ENCODE measurements around the gene BTBD18.
A peak's percentile ranks its signal among the peaks of the same experiment; 100 is the strongest.

Gene BTBD18

GRCh38 chr11:57785072-57785471, 33.5 kb upstream of the BTBD18 start:
- in situ Hi-C loops (cut with MboI; ENCODE audit: low pct_unique_long_range_greater_than_20kb, low sequenced_read_pairs, unreplicated experiment), result no loop called here
- DNase-seq (ENCODE audit: low spot score), result peak; percentile 32
- TF ChIP-seq CTCF (IDR thresholded peaks at IDR 0.05; ENCODE audit: extremely low read depth, insufficient read depth, missing control alignments), result no peak

- no peak for TF ChIP-seq CTCF (IDR thresholded peaks at IDR 0.05; ENCODE audit: extremely low read depth, insufficient read depth, missing control alignments)
- DNase-seq (ENCODE audit: low spot score), result no peak
- in situ Hi-C loops (cut with MboI; ENCODE audit: low pct_unique_long_range_greater_than_20kb, low sequenced_read_pairs, unreplicated experiment), result no loop called here
Measured at GRCh38 chr11:57781529-57781943, 29.9 kb upstream of the BTBD18 start.

- DNase-seq (ENCODE audit: low spot score), result no peak
- in situ Hi-C loops (cut with MboI; ENCODE audit: low pct_unique_long_range_greater_than_20kb, low sequenced_read_pairs, unreplicated experiment), result no loop called here
- no peak for TF ChIP-seq CTCF (IDR thresholded peaks at IDR 0.05; ENCODE audit: extremely low read depth, insufficient read depth, missing control alignments)
Measured at GRCh38 chr11:57779276-57779675, 27.7 kb upstream of the BTBD18 start.

- in situ Hi-C loops (cut with MboI; ENCODE audit: low pct_unique_long_range_greater_than_20kb, low sequenced_read_pairs, unreplicated experiment), result no loop called here
- DNase-seq (ENCODE audit: low spot score), result no peak
Measured at GRCh38 chr11:57778318-57779037, 26.9 kb upstream of the BTBD18 start.

GRCh38 chr11:57777969-57778317, 26.3 kb upstream of the BTBD18 start:
- in situ Hi-C loops (cut with MboI; ENCODE audit: low pct_unique_long_range_greater_than_20kb, low sequenced_read_pairs, unreplicated experiment), result no loop called here
- TF ChIP-seq CTCF (IDR thresholded peaks at IDR 0.05; ENCODE audit: extremely low read depth, insufficient read depth, missing control alignments), result no peak
- DNase-seq (ENCODE audit: low spot score), result no peak

More at GRCh38 chr11:57778318-57779037, 26.9 kb upstream of the BTBD18 start:
- no peak for TF ChIP-seq CTCF (IDR thresholded peaks at IDR 0.05; ENCODE audit: extremely low read depth, insufficient read depth, missing control alignments)

- no peak for TF ChIP-seq CTCF (IDR thresholded peaks at IDR 0.05; ENCODE audit: extremely low read depth, insufficient read depth, missing control alignments)
- DNase-seq (ENCODE audit: low spot score), result no peak
- in situ Hi-C loops (cut with MboI; ENCODE audit: low pct_unique_long_range_greater_than_20kb, low sequenced_read_pairs, unreplicated experiment), result no loop called here
Measured at GRCh38 chr11:57776577-57777210, 25.1 kb upstream of the BTBD18 start.
